Activated CD8-positive, alpha-beta memory T cell treated with anti-CD3 and anti-CD28 coated beads, Interleukin-2, amount 50 U/mL, for 24 hours (primary cell): ENCODE results near the gene HAAO.
"Not testable (repeated sequence)": the region's sequence is repeated elsewhere in the genome, so short reads cannot be mapped to it uniquely, and the experiment has no call there.

Experiments
- DNase-seq: peaks from one replicate; pipeline ENCODE4 v3.0.0-alpha.2; 2020; ENCODE audit errors: extremely low read depth

Gene HAAO

GRCh38 chr2:42747422-42747821, 45.0 kb downstream of the HAAO start:
- no peak for DNase-seq

GRCh38 chr2:42744545-42745082, 47.8 kb downstream of the HAAO start:
- DNase-seq: no peak

- DNase-seq: no peak
Observed at GRCh38 chr2:42743659-42743990, 48.8 kb downstream of the HAAO start.

GRCh38 chr2:42742740-42743658, 49.4 kb downstream of the HAAO start:
- DNase-seq: no peak

- DNase-seq: no peak
Observed at GRCh38 chr2:42741140-42741539, 51.2 kb downstream of the HAAO start.

GRCh38 chr2:42736598-42737322, 55.6 kb downstream of the HAAO start:
- DNase-seq: no peak

- no peak for DNase-seq
Observed at GRCh38 chr2:42733852-42734251, 58.5 kb downstream of the HAAO start.

GRCh38 chr2:42731316-42731715, 61.1 kb downstream of the HAAO start:
- not testable (repeated sequence) for DNase-seq

GRCh38 chr2:42726680-42727079, 65.7 kb downstream of the HAAO start:
- no peak for DNase-seq

GRCh38 chr2:42725657-42726056, 66.7 kb downstream of the HAAO start:
- DNase-seq: no peak

- DNase-seq: no peak
Observed at GRCh38 chr2:42724886-42725285, 67.5 kb downstream of the HAAO start.

- no peak for DNase-seq
Observed at GRCh38 chr2:42723465-42723864, 68.9 kb downstream of the HAAO start.

GRCh38 chr2:42722320-42723190, 69.8 kb downstream of the HAAO start:
- DNase-seq: no peak

- DNase-seq: no peak
Observed at GRCh38 chr2:42721898-42722297, 70.5 kb downstream of the HAAO start.
